IPS-18a (cell line): ENCODE results near the gene ME2.

ENCODE experiments used
- H3K27ac ChIP-seq: one replicate; pipeline ENCODE4 v1.5.1; 2013; ENCODE audit warnings: low read length
- H3K27me3 ChIP-seq: one replicate; pipeline ENCODE4 v1.6.1; 2013; ENCODE audit warnings: mild to moderate bottlenecking, low read length; ENCODE audit not compliant: control insufficient read depth, insufficient read depth
- H3K36me3 ChIP-seq: one replicate; pipeline ENCODE4 v1.6.1; 2013; ENCODE audit warnings: low read depth, low read length; ENCODE audit not compliant: control insufficient read depth
- H3K4me1 ChIP-seq: one replicate; pipeline ENCODE4 v1.6.1; 2013; ENCODE audit warnings: low read depth, low read length; ENCODE audit not compliant: control insufficient read depth
- H3K4me3 ChIP-seq: one replicate; pipeline ENCODE4 v1.5.1; 2013; ENCODE audit warnings: low read length
- H3K9ac ChIP-seq: one replicate; pipeline ENCODE4 v1.6.1; 2013; ENCODE audit warnings: mild to moderate bottlenecking, low read length, moderate library complexity
- H3K9me3 ChIP-seq: one replicate; pipeline ENCODE4 v1.6.1; 2013; ENCODE audit warnings: low read depth, low read length; ENCODE audit not compliant: control insufficient read depth

ME2 gene

DNA sequence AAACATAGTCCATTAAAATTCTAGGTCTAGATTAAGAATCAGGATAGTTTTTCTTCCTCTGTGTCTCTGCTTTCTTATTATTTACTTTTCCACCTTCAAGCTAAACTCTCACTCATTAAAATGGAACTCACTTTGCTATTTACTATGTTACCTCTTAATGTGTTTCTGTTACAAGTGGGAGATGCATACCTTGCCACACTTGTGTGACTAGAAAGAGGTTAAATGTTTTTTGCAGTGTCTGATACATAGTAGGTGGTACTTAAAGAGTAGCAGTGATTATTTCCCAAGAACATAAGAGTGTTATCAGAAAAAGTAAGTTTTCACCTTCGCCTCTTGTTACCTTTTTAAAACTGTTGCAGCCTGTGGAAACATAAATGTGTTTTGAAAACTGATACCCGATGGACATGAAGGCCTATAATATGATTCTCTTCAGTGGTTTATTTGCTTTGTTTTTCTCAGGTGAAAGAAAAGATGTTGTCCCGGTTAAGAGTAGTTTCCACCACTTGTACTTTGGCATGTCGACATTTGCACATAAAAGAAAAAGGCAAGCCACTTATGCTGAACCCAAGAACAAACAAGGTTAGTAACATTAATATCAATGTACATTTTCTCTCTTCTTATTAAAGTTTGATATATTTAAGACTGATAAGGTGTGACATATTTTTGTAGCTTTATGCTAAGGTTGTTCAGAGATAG is 16.6 kb downstream of the ME2 start:
- Histone ChIP-seq H3K27ac (no peak overlapping the region), H3K9me3 (peaks cover 3% of the 10 kb centered on the region), H3K4me1 (peaks cover 3% of the 10 kb centered on the region), H3K9ac (no peak overlapping the region), H3K27me3 (no peaks in the 10 kb centered on the region), H3K4me3 (no peak overlapping the region), H3K36me3 (peaks cover 20% of the 10 kb centered on the region)

DNA sequence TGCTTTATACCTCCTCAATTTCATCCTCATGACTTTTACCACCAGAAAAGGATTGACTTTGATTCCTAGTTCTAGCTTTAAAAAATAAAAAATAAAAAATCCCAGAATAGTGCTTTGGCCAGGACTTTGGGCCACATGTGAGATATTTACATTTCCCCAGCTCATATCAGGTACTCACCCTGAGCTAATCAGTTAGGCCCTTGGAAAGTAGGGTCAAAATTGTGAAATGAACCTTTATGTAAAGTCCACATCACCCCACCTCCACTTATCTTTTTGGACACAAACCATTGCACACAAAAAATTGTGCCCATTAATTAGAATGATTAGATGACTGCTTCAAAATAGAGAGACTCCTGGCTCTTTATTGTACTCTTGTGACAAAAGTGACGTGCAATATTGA is 17.2 kb downstream of the ME2 start:
- H3K9me3 ChIP-seq: peaks cover 3% of the 10 kb centered on the region
- no peaks in the 10 kb centered on the region for H3K27me3 ChIP-seq
- no peak overlapping the region for H3K27ac ChIP-seq
- H3K9ac ChIP-seq: no peak overlapping the region
- peaks cover 3% of the 10 kb centered on the region for H3K4me1 ChIP-seq
- H3K36me3 ChIP-seq: peaks cover 23% of the 10 kb centered on the region
- no peak overlapping the region for H3K4me3 ChIP-seq

DNA sequence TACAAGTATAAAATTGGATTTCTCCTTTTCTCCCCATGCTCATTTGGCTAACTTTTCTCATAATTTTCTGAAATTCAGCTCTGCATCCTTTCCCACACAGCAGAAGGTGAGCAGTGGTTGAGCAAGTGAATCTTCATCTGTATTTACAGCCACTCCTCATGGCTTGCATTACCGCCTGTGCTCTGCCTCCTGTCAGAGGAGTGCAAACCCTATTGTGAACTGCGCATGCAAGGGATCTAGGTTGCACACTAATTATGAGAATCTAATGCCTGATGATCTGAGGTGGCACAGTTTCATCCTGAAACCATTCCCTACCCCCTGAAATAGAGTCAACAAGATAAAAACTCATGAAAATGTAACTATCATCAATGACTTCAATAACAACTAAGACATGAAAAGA is 20.0 kb downstream of the ME2 start:
- H3K27me3 ChIP-seq: no peaks in the 10 kb centered on the region
- H3K4me1 ChIP-seq: peaks cover 8% of the 10 kb centered on the region
- H3K4me3 ChIP-seq: no peak overlapping the region
- no peak overlapping the region for H3K9ac ChIP-seq
- peaks cover 3% of the 10 kb centered on the region for H3K9me3 ChIP-seq
- no peak overlapping the region for H3K27ac ChIP-seq
- peaks cover 24% of the 10 kb centered on the region for H3K36me3 ChIP-seq

DNA sequence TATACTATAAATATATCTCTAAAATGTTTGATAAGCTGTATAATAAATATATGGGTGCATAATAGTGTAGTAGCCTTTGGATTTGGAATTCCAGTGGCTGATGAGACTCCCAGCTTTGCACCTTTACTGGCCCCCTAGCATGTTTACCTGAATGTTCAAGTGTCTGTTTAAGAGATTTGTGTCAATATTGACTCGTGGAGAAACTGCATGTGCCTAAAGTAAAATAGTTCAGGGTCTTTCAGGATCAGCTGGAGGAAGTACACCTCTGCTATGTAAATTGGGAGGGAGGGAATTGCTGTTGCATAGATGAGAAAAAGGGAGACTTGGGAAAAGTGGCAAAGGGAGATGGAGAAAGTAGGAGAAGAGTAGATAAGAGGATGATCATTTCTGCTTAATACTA is 23.9 kb downstream of the ME2 start:
- Histone ChIP-seq H3K4me3 (no peak overlapping the region), H3K27ac (no peak overlapping the region), H3K27me3 (no peaks in the 10 kb centered on the region), H3K9me3 (peaks cover 3% of the 10 kb centered on the region), H3K4me1 (peaks cover 4% of the 10 kb centered on the region), H3K9ac (no peak overlapping the region), H3K36me3 (peaks cover 22% of the 10 kb centered on the region)

DNA sequence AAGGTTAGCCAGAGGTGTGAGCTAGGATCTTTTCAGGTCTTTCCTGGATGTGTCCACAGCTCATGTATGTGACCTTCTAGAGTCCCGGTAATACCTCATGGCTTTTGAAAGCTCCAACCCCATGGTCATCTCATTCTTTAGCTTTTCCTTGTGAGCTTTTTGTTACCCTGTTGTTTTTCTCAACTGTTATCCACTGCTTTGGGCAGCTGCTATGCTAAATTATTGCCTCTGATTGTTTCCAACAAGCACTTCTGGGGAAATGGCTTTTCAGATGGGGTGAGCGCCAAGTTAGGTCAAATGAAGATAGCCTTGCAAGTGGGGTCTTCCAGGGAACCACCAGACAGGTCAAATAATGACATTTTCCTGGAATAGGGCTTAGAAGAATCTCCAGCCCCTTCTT is 27.9 kb downstream of the ME2 start:
- peaks cover 27% of the 10 kb centered on the region for H3K36me3 ChIP-seq
- no peak overlapping the region for H3K4me3 ChIP-seq
- no peaks in the 10 kb centered on the region for H3K9me3 ChIP-seq
- H3K4me1 ChIP-seq: peaks cover 3% of the 10 kb centered on the region
- no peak overlapping the region for H3K9ac ChIP-seq
- H3K27me3 ChIP-seq: no peaks in the 10 kb centered on the region
- no peak overlapping the region for H3K27ac ChIP-seq

DNA sequence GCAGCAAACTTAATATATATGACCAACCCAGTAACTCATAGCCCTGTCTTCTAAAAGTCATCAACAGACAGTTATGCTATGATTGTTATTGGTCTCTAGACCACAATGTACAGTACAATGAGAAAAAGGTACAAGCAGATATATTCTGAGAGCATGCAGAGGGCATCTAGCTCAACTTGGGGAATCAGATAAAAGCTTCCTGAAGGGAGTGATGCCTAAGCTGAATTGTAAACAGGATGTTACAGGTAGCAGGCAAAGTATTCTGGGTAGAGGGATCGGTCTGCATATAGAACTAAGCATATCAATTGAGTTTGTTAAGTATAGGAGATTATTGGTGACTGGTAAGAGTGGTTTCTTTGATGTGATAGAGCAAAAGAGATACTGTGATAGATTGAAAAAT is 30.3 kb downstream of the ME2 start:
- H3K36me3 ChIP-seq: peaks cover 41% of the 10 kb centered on the region
- H3K4me3 ChIP-seq: no peak overlapping the region
- H3K9me3 ChIP-seq: no peaks in the 10 kb centered on the region
- H3K27me3 ChIP-seq: no peaks in the 10 kb centered on the region
- no peaks in the 10 kb centered on the region for H3K4me1 ChIP-seq
- no peak overlapping the region for H3K9ac ChIP-seq
- no peak overlapping the region for H3K27ac ChIP-seq

DNA sequence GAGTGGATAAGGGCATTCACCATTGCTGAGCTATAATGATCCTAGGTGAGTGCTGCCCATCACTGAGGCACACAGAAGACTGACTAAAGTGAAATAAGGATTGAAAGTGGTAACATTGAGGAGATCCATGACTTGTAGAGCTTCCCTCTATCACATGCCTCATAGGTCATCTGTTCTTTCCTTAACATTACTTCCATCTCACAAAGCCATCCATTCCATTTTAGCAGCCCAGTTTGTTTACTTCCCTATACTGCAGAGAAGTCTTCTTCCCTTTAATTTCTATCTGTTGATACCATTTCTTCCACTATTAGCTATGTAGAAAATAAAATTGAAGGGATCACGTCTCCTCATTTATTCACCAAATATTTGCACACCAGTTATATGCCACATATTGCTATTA is 32.1 kb downstream of the ME2 start:
- peaks cover 37% of the 10 kb centered on the region for H3K36me3 ChIP-seq
- no peak overlapping the region for H3K9ac ChIP-seq
- H3K9me3 ChIP-seq: no peaks in the 10 kb centered on the region
- H3K27me3 ChIP-seq: no peaks in the 10 kb centered on the region
- H3K4me1 ChIP-seq: no peaks in the 10 kb centered on the region
- no peak overlapping the region for H3K27ac ChIP-seq
- no peak overlapping the region for H3K4me3 ChIP-seq

DNA sequence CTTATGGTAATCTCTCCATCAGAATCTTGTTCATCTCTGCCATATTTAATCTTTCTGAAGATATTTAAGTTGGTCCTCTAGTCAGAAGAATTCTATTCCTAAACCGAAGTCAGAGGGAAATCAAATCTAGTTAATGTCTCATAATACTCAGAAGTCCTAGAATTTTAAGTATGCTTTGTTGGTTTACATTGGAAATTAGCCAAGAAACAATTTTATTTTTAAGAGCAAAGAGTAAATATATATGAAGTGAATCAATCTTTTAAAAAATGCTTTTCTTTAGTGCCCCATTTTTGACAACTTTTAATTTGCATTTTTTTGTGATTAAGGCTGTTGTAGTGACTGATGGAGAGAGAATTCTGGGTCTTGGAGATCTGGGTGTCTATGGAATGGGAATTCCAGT is 38.1 kb downstream of the ME2 start:
- peaks cover 41% of the 10 kb centered on the region for H3K36me3 ChIP-seq
- H3K4me3 ChIP-seq: no peak overlapping the region
- H3K9me3 ChIP-seq: no peaks in the 10 kb centered on the region
- H3K27me3 ChIP-seq: no peaks in the 10 kb centered on the region
- no peak overlapping the region for H3K27ac ChIP-seq
- no peak overlapping the region for H3K9ac ChIP-seq
- H3K4me1 ChIP-seq: no peaks in the 10 kb centered on the region

DNA sequence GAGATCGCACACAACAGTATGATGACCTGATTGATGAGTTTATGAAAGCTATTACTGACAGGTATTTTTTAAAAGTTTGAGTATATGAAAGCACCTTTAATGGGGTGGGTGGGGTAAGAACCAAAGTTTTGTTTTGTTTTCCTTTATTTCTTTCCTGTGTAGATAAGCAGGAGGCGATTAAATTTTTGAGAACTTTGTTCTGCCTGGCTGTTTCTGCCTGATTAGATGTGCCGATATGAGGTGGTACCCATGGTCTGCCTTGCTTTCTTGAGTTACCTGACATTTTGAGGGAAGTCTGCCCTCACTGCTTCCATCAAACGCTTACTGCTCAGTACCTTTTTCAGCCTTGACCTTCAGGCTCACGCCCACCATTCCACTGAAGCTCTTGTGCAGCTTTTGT is 39.2 kb downstream of the ME2 start:
- no peak overlapping the region for H3K9ac ChIP-seq
- H3K36me3 ChIP-seq: peaks cover 32% of the 10 kb centered on the region
- no peaks in the 10 kb centered on the region for H3K4me1 ChIP-seq
- H3K27me3 ChIP-seq: no peaks in the 10 kb centered on the region
- no peak overlapping the region for H3K4me3 ChIP-seq
- no peak overlapping the region for H3K27ac ChIP-seq
- no peaks in the 10 kb centered on the region for H3K9me3 ChIP-seq

DNA sequence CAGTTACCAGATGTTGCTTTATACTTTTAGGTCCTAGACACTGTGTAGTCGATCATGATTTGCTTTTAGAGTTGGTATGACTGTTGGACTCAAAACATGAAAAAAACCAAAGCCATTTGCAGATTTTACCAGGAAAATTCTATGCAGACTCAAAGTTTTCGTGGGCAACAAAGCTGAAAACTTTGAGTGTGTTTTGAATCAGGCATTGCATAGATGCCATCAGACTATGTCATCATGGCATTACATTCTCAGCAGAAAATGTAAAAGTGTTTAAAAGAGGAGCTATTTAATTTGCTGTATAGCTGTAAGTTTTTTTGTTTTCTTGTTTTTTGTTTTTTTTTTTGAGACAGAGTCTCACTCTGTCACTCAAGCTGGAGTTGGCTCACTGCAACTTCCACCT is 45.5 kb downstream of the ME2 start:
- Histone ChIP-seq H3K36me3 (peaks cover 46% of the 10 kb centered on the region), H3K9ac (no peak overlapping the region), H3K27ac (no peak overlapping the region), H3K27me3 (no peaks in the 10 kb centered on the region), H3K4me3 (no peak overlapping the region), H3K9me3 (no peaks in the 10 kb centered on the region), H3K4me1 (no peaks in the 10 kb centered on the region)

DNA sequence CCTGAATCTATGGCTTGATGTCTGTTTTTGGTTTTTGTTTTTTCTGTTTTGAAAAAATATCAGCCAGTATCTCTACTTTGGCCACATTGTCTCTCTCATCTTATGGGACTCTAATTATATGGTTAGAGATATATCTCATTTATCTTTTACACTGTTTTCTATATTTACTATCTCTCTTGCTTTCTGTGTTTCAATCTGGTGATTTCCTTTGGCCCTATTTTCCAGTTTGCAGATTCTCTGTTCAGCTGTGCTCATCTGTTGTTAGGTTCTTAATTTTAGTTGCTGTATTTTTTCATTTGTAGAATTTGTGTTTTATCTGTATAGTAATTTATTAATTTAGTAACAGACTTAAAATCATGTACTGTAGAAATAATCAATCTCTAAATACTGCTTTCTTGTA is 47.6 kb downstream of the ME2 start:
- Histone ChIP-seq H3K36me3 (peaks cover 36% of the 10 kb centered on the region), H3K27ac (no peak overlapping the region), H3K27me3 (no peaks in the 10 kb centered on the region), H3K9ac (no peak overlapping the region), H3K4me3 (no peak overlapping the region), H3K9me3 (no peaks in the 10 kb centered on the region), H3K4me1 (no peaks in the 10 kb centered on the region)

DNA sequence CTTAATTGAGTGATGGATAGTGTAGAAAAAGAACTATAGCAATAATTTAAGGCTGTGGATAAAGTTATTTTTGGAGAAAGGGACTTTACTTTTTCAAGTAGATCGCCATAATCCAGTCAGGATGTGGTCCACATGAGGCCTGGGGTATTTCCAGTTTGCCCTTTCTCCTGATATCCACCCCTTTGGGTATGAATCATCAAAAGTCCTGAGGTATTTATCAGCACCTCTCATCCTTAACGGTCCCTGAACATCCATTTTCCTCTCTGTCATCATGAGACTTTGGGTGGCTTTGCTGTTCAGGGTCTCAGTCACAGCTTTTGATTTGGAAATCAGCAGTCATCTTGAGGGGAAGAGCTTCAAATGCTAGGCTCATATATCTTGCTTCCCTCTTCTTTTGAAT is 49.6 kb downstream of the ME2 start:
- no peaks in the 10 kb centered on the region for H3K27me3 ChIP-seq
- no peaks in the 10 kb centered on the region for H3K9me3 ChIP-seq
- peaks cover 40% of the 10 kb centered on the region for H3K36me3 ChIP-seq
- no peak overlapping the region for H3K27ac ChIP-seq
- H3K4me3 ChIP-seq: no peak overlapping the region
- H3K9ac ChIP-seq: no peak overlapping the region
- no peaks in the 10 kb centered on the region for H3K4me1 ChIP-seq
